H7 (cell line): ENCODE measurements around the gene CYP2W1. TPM values are rescaled to one million over a fixed set of nuclear protein-coding genes. Genes with fewer than 3 reads are reported as not detected.

Source experiments
- DNase-seq: peaks from one replicate; pipeline ENCODE4 v3.0.0; 2012
- H3K27me3 ChIP-seq: 2 replicates; pipeline ENCODE4 v1.6.0; 2011; ENCODE audit warnings: mild to moderate bottlenecking, low read length; ENCODE audit not compliant: control insufficient read depth, insufficient read depth
- H3K36me3 ChIP-seq: replicated peaks from 2 replicates; pipeline ENCODE4 v1.5.1; 2011; ENCODE audit warnings: low read length; ENCODE audit not compliant: control insufficient read depth, insufficient read depth
- H3K4me3 ChIP-seq: 2 replicates; pipeline ENCODE4 v1.5.1; 2011; ENCODE audit warnings: low read depth, mild to moderate bottlenecking, control low read depth, low read length, moderate library complexity; ENCODE audit not compliant: insufficient read depth
- total RNA-seq: library from RNA; depleted of rRNA; stranded (reverse); fragments of >200 nt; shearing (Covaris generic); gene quantifications from 2 replicates; pipeline ENCODE4 v1.2.3, GENCODE V29; 2014

The CYP2W1 gene
- total RNA-seq, 1 experiment from 2014 or later: not detected

GRCh38 chr7:945556-946255 is 37.3 kb upstream of the CYP2W1 start:
- DNase-seq: peak; percentile 95
- peaks cover 4% of the 10 kb centered on the region; the same call in 1 of the 2 replicates for H3K27me3 ChIP-seq
- no peaks in the 10 kb centered on the region for H3K36me3 ChIP-seq
- no peak overlapping the region for H3K4me3 ChIP-seq

GRCh38 chr7:946256-946996 is 36.6 kb upstream of the CYP2W1 start:
- Histone ChIP-seq H3K4me3 (no peak overlapping the region), H3K36me3 (no peaks in the 10 kb centered on the region), H3K27me3 (peaks cover 4% of the 10 kb centered on the region; the same call in 1 of the 2 replicates)
- peak; percentile 79 for DNase-seq

- H3K36me3 ChIP-seq: no peaks in the 10 kb centered on the region
- no peak overlapping the region for H3K4me3 ChIP-seq
- peaks cover 2% of the 10 kb centered on the region; the same call in 1 of the 2 replicates for H3K27me3 ChIP-seq
- DNase-seq: peak; percentile 58
Measured at GRCh38 chr7:947391-948210, 35.4 kb upstream of the CYP2W1 start.

- peaks cover 14% of the 10 kb centered on the region for H3K27me3 ChIP-seq
- H3K36me3 ChIP-seq: no peaks in the 10 kb centered on the region
- H3K4me3 ChIP-seq: no peak overlapping the region
- DNase-seq: peak; percentile 56
Measured at GRCh38 chr7:949021-949934, 33.7 kb upstream of the CYP2W1 start.

GRCh38 chr7:951881-952547 is 31.0 kb upstream of the CYP2W1 start:
- H3K27me3 ChIP-seq: peaks cover 19% of the 10 kb centered on the region
- H3K36me3 ChIP-seq: no peaks in the 10 kb centered on the region
- DNase-seq: peak; percentile 39
- no peak overlapping the region for H3K4me3 ChIP-seq

GRCh38 chr7:952548-953441 is 30.2 kb upstream of the CYP2W1 start:
- H3K36me3 ChIP-seq: no peaks in the 10 kb centered on the region
- no peak overlapping the region for H3K4me3 ChIP-seq
- DNase-seq: peak; percentile 54
- peaks cover 19% of the 10 kb centered on the region for H3K27me3 ChIP-seq

GRCh38 chr7:953547-954327 is 29.2 kb upstream of the CYP2W1 start:
- Histone ChIP-seq H3K4me3 (peak overlapping the region; percentile 40), H3K27me3 (peaks cover 19% of the 10 kb centered on the region), H3K36me3 (no peaks in the 10 kb centered on the region)
- peak; percentile 89 for DNase-seq

- Histone ChIP-seq H3K4me3 (peak within 1 kb of the TSS; percentile 40), H3K27me3 (peaks cover 19% of the 10 kb centered on the region), H3K36me3 (no peaks in the 10 kb centered on the region)
- peak; percentile 90 for DNase-seq
Measured at GRCh38 chr7:954330-955238, 28.4 kb upstream of the CYP2W1 start, which contains the start of gene ADAP1. Gene ADAP1, minus strand, starts transcription at chr7:954680. Its CDS starts 203 bp downstream, at chr7:954477.

- no peak for DNase-seq
- Histone ChIP-seq H3K4me3 (no peak overlapping the region), H3K36me3 (no peaks in the 10 kb centered on the region), H3K27me3 (peaks cover 19% of the 10 kb centered on the region)
Measured at GRCh38 chr7:956031-956430, 26.9 kb upstream of the CYP2W1 start.

- peak; percentile 85 for DNase-seq
- Histone ChIP-seq H3K4me3 (no peak overlapping the region), H3K27me3 (peaks cover 17% of the 10 kb centered on the region), H3K36me3 (no peaks in the 10 kb centered on the region)
Measured at GRCh38 chr7:957418-958220, 25.4 kb upstream of the CYP2W1 start.
